Heart left ventricle (tissue), 16 donors: ENCODE results near the gene VWDE. TPM values are rescaled to one million over a fixed set of nuclear protein-coding genes. Genes with fewer than 3 reads are reported as not detected.

Source experiments
- ATAC-seq, 4 donors: fragments of 200-7000 bp; cut with Tn5 transposase; one replicate each; pipeline ENCODE4 v1.9.1; 2020 to 2022; ENCODE audit warnings: moderate library complexity in 4 of 4, mild to moderate bottlenecking in 3 of 4, moderate number of reproducible peaks in 1 of 4
- DNase-seq, 5 donors: peaks; one replicate each; pipeline ENCODE4 v3.0.0-alpha.2; 2020
- H3K27ac ChIP-seq, 12 donors: fragments of 200-600 bp; sonication (generic) in 4 of 12; one replicate each; pipeline versions ENCODE4 v1.5.0 to v1.8.0; 2016 to 2022; ENCODE audit warnings: mild to moderate bottlenecking in 2 of 12
- H3K27me3 ChIP-seq, 9 donors: fragments of 200-600 bp; sonication (generic) in 2 of 9; one replicate each; pipeline versions ENCODE4 v1.5.1 to v1.8.0; 2016 to 2022; ENCODE audit warnings: mild to moderate bottlenecking in 3 of 9
- H3K36me3 ChIP-seq, 9 donors: fragments of 200-600 bp; sonication (generic) in 2 of 9; one replicate each; pipeline versions ENCODE4 v1.5.0 to v1.8.0; 2018 to 2022; ENCODE audit warnings: mild to moderate bottlenecking in 2 of 9
- H3K4me1 ChIP-seq, 12 donors: fragments of 200-600 bp; sonication (generic) in 4 of 12; one replicate each; pipeline versions ENCODE4 v1.5.0 to v1.8.0; 2016 to 2022; ENCODE audit warnings: mild to moderate bottlenecking in 3 of 12
- H3K4me3 ChIP-seq, 12 donors: fragments of 200-600 bp; sonication (generic) in 4 of 12; one replicate each; pipeline versions ENCODE4 v1.5.0 to v1.8.0; 2017 to 2022; ENCODE audit warnings: mild to moderate bottlenecking in 9 of 12, moderate library complexity in 4 of 12
- H3K9me3 ChIP-seq, 12 donors: fragments of 200-600 bp; sonication (generic) in 4 of 12; one replicate each; pipeline versions ENCODE4 v1.5.0 to v1.8.0; 2016 to 2022; ENCODE audit warnings: mild to moderate bottlenecking in 1 of 12
- POLR2A ChIP-seq, 2 donors: fragments of 450-650 bp; IDR thresholded peaks; one replicate each; pipeline ENCODE4 v1.6.1; 2017; ENCODE audit warnings: antibody characterized with exemption in 2 of 2, mild to moderate bottlenecking in 2 of 2, moderate library complexity in 2 of 2
- WGBS, 4 donors: extraction: QIAGEN DNeasy Blood & Tissue Kit in 2 of 4; methylation state at CpG; one replicate each; pipeline versions ENCODE4 v1.1.5 to v1.1.7; 2013 to 2018; 5-methylcytosine and 5-hydroxymethylcytosine counted together
- intact Hi-C, 10 donors: fragments of 100-400 bp; cut with DNase I; formaldehyde crosslinking; loops; one replicate each; pipeline versions ENCODE4 v1.11.1 to v1.14.2; 2022
- polyA plus RNA-seq, 2 donors: library from polyadenylated mRNA; stranded (reverse); fragments of 200-250 nt; gene quantifications; one replicate each; pipeline ENCODE4 v1.2.3, GENCODE V29; 2013
- total RNA-seq, 9 donors: library from RNA; depleted of rRNA in 2 of 9; stranded (reverse); fragments of >200 nt in 2 of 9; fragmentation: NEBNext Ultra II Directional in 3 of 9; extraction: Animal tissue kit (Norgen Biotek cat#: 25700) in 3 of 9; gene quantifications; one replicate each; pipeline versions ENCODE4 v1.1.0 to v1.2.4, GENCODE V29; 2016 to 2023
- TF ChIP-seq, protein P1 (sequence below), 12 donors: fragments of 200-600 bp; sonication (generic) in 4 of 12; IDR thresholded peaks; one replicate each; pipeline versions ENCODE4 v1.5.0 to v1.8.0; 2018 to 2022; ENCODE audit warnings: antibody characterized with exemption in 12 of 12, mild to moderate bottlenecking in 5 of 12
- donor health status: ischemic (EF 13 %, LVEDD 7.1; RV severe dilation, severe dysfunction).
- donor health status: healthy with polysubstance abuse.
- donor health status: DM: no; HTN: yes; CAD: no.
- donor health status: DM: no; HTN: no; CAD: no.
- donor health status: ischemic (EF 25% LVEDD 6.9; RV normal size, moderate dysfunction).
- donor health status: ischemic (EF 25% LVEDD 5.7; RV mildly dilated, moderate dysfunction).
- donor health status: healthy.
- donor health status: DM: yes; HTN: yes; CAD: no.
- donor health status: ischemic (EF 35%, LVEDD 5.7; RV mildly dilated, moderate dysfunction).
- donor health status: nonischemic (EF 11% LVEDD 7.7; RV severe dilation, severe dysfunction).
- donor health status: DM: yes; HTN: yes; CAD: no.
- donor health status: PGD.
- donor health status: ischemic (EF 29% LVEDD 5.4; RV normal size, mild dysfunction).
- donor health status: nonischemic (EF 23%, LVEDD 6.1; RV moderate dilation, normal function).

VWDE gene
- total and polyA plus RNA-seq, 11 donors: 0.07 to 0.58 (median 0.27) TPM; not detected in 8

- ATAC-seq: no peak
- no peaks in the 10 kb centered on the region for H3K4me1 ChIP-seq
- no peak overlapping the region for H3K4me3 ChIP-seq
- no peak overlapping the region for H3K27ac ChIP-seq
- TF ChIP-seq POLR2A (IDR thresholded peaks at IDR 0.05): no peak
- TF ChIP-seq, protein P1, sequence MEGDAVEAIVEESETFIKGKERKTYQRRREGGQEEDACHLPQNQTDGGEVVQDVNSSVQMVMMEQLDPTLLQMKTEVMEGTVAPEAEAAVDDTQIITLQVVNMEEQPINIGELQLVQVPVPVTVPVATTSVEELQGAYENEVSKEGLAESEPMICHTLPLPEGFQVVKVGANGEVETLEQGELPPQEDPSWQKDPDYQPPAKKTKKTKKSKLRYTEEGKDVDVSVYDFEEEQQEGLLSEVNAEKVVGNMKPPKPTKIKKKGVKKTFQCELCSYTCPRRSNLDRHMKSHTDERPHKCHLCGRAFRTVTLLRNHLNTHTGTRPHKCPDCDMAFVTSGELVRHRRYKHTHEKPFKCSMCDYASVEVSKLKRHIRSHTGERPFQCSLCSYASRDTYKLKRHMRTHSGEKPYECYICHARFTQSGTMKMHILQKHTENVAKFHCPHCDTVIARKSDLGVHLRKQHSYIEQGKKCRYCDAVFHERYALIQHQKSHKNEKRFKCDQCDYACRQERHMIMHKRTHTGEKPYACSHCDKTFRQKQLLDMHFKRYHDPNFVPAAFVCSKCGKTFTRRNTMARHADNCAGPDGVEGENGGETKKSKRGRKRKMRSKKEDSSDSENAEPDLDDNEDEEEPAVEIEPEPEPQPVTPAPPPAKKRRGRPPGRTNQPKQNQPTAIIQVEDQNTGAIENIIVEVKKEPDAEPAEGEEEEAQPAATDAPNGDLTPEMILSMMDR (IDR thresholded peaks at IDR 0.05): no peak
- H3K27me3 ChIP-seq: no peaks in the 10 kb centered on the region
- peaks cover 0 to 18% (median 0%) of the 10 kb centered on the region in 12 donors for H3K9me3 ChIP-seq
- no peaks in the 10 kb centered on the region for H3K36me3 ChIP-seq
- WGBS, 4 donors: 47 to 57% (median 52%) methylated on average over 4 of the region's 4 CpGs
- intact Hi-C loops: no loop called here
- no peak for DNase-seq
These were observed 19.1 kb upstream of the VWDE start for GRCh38 chr7:12422554-12423320.

DNA sequence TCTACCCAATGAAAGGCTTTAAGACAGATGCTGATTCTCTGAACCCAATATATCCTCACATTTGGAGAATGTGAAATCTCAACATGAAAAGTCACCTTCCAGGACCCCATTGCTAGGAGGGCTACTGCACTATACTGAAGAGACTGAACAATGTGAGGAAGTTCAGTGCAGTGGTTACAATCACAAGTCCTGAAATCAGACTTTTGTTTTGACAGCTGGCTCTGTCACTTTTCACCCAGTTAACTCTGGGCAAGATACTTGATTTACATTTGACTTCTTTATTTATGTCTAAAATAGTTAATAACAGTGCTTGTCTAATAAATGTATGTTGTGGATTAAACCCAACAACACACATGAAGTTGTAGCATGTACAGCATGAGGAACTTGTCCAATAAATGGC, 14.8 kb upstream of the VWDE start:
- no peak for TF ChIP-seq POLR2A (IDR thresholded peaks at IDR 0.05)
- TF ChIP-seq, protein P1 (IDR thresholded peaks at IDR 0.05): no peak
- ATAC-seq (no peak), DNase-seq (no peak)
- H3K4me3 ChIP-seq: no peak overlapping the region
- H3K27ac ChIP-seq: no peak overlapping the region
- H3K36me3 ChIP-seq: no peaks in the 10 kb centered on the region
- H3K4me1 ChIP-seq: no peaks in the 10 kb centered on the region
- intact Hi-C loops: no loop called here
- H3K27me3 ChIP-seq: no peaks in the 10 kb centered on the region
- H3K9me3 ChIP-seq: peaks cover 0 to 1% (median 0%) of the 10 kb centered on the region in 12 donors

- H3K27me3 ChIP-seq: no peaks in the 10 kb centered on the region
- ATAC-seq: no peak
- TF ChIP-seq, protein P1 (IDR thresholded peaks at IDR 0.05): no peak
- no peak for TF ChIP-seq POLR2A (IDR thresholded peaks at IDR 0.05)
- no peak overlapping the region for H3K27ac ChIP-seq
- peaks cover 0 to 19% (median 0%) of the 10 kb centered on the region in 12 donors for H3K9me3 ChIP-seq
- no peak for DNase-seq
- intact Hi-C loops: no loop called here
- no peaks in the 10 kb centered on the region for H3K36me3 ChIP-seq
- no peak overlapping the region for H3K4me3 ChIP-seq
- no peaks in the 10 kb centered on the region for H3K4me1 ChIP-seq
These were observed 11.4 kb upstream of the VWDE start for GRCh38 chr7:12415072-12415471.

DNA sequence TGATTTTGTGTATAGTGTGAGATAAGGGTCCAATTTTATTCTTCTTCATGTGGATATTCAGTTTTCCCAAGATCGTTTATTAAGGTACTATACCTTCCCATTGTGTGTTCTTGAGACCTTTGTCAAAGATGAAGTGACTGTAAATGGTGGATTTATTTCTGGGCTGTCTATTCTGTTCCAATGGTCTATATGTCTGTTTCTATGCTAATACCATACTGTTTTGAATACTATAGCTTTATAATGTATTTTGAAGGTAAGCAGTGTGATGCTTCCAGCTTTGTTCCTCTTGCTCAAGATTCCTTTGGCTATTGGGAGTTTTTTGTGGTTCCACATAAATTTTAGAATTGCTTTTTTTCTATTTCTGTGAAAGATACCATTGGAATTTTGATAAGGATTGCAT, 8.7 kb upstream of the VWDE start:
- no peak for ATAC-seq

More for the DNA sequence above, 8.7 kb upstream of the VWDE start:
- 83 to 90% (median 87%) methylated on average over 1 of the region's 1 CpG for WGBS, 4 donors
- Histone ChIP-seq H3K4me3 (no peak overlapping the region), H3K4me1 (no peaks in the 10 kb centered on the region), H3K27me3 (no peaks in the 10 kb centered on the region), H3K27ac (no peak overlapping the region), H3K36me3 (no peaks in the 10 kb centered on the region), H3K9me3 (peaks cover 0 to 19% (median 0%) of the 10 kb centered on the region in 12 donors)
- TF ChIP-seq POLR2A (IDR thresholded peaks at IDR 0.05): no peak
- TF ChIP-seq, protein P1 (IDR thresholded peaks at IDR 0.05): no peak
- intact Hi-C loops: no loop called here
- no peak for DNase-seq
